OCI-LY7 (cell line): Measurements from ENCODE around the gene PRKN. TPM values are rescaled to one million over a fixed set of nuclear protein-coding genes. Genes with fewer than 3 reads are reported as not detected.

Source experiments
- BruUV-seq: library from RNA; stranded (reverse); fragments of 400-500 nt; replicated peaks from 2 replicates; lab custom pipeline; 2021; lab: Mats Ljungman, UMichigan
- CTCF ChIA-PET: fragments of 300-600 bp; sonication (Branson Sonifier 250); formaldehyde crosslinking; loops from one replicate; lab custom pipeline; 2022; ENCODE audit warnings: antibody characterized with exemption; ENCODE audit not compliant: unreplicated experiment; lab: Charles Lee
- POLR2A ChIA-PET: fragments of 300-600 bp; sonication (Branson Sonifier 250); formaldehyde crosslinking; loops from one replicate; lab custom pipeline; 2022; ENCODE audit warnings: antibody characterized with exemption; lab: Charles Lee
- DNase-seq: peaks from one replicate; pipeline ENCODE4 v3.0.0-alpha.2; 2015; ENCODE audit warnings: low spot score
- H2AFZ ChIP-seq: fragments of 200-600 bp; sonication (generic), shearing (Covaris generic); 2 replicates; pipeline ENCODE4 v1.6.1; 2014; ENCODE audit warnings: mild to moderate bottlenecking, antibody characterized with exemption, low read length, moderate library complexity
- H3K27ac ChIP-seq: fragments of 200-600 bp; sonication (generic); 2 replicates; pipeline ENCODE4 v1.5.1; 2014; ENCODE audit warnings: mixed run types, low read depth, mild to moderate bottlenecking, moderate library complexity, low read length, inconsistent platforms; ENCODE audit not compliant: poor library complexity, severe bottlenecking
- H3K36me3 ChIP-seq: fragments of 200-600 bp; sonication (generic); 2 replicates; pipeline ENCODE4 v1.6.1; 2014; ENCODE audit warnings: mild to moderate bottlenecking, antibody characterized with exemption, low read length, moderate library complexity, mixed read lengths; ENCODE audit not compliant: insufficient read depth
- H3K4me1 ChIP-seq: fragments of 200-600 bp; sonication (generic); 2 replicates; pipeline ENCODE4 v1.5.1; 2014; ENCODE audit warnings: mild to moderate bottlenecking, low read length; ENCODE audit not compliant: insufficient read depth, poor library complexity, severe bottlenecking
- H3K4me2 ChIP-seq: fragments of 200-600 bp; sonication (generic); 2 replicates; pipeline ENCODE4 v1.6.1; 2014; ENCODE audit warnings: mild to moderate bottlenecking, low read length
- H3K4me3 ChIP-seq: fragments of 200-600 bp; sonication (generic); 2 replicates; pipeline ENCODE4 v1.5.1; 2014; ENCODE audit warnings: mild to moderate bottlenecking, low read depth, low read length; ENCODE audit not compliant: poor library complexity, severe bottlenecking
- H3K79me2 ChIP-seq: fragments of 200-600 bp; sonication (generic); 2 replicates; pipeline ENCODE4 v1.6.1; 2016; ENCODE audit warnings: low read depth, mild to moderate bottlenecking, low read length, moderate library complexity, mixed read lengths; ENCODE audit not compliant: insufficient read depth
- H3K9me2 ChIP-seq: fragments of 200-600 bp; sonication (generic); 2 replicates; pipeline ENCODE4 v1.6.1; 2016; ENCODE audit warnings: mild to moderate bottlenecking, low read length, mixed read lengths; ENCODE audit not compliant: insufficient read depth
- H3K9me3 ChIP-seq: fragments of 200-600 bp; sonication (generic); 2 replicates; pipeline ENCODE4 v1.6.1; 2014; ENCODE audit warnings: mild to moderate bottlenecking, mixed run types, low read length, mixed read lengths
- H4K20me1 ChIP-seq: fragments of 200-600 bp; sonication (generic); 2 replicates; pipeline ENCODE4 v1.6.1; 2014; ENCODE audit warnings: mild to moderate bottlenecking, antibody characterized with exemption, low read length, moderate library complexity, mixed read lengths; ENCODE audit not compliant: insufficient read depth
- CTCF ChIP-seq: fragments of 200-600 bp; sonication (generic); conservative IDR thresholded peaks from 2 replicates; pipeline ENCODE4 v1.5.1; 2014; ENCODE audit warnings: mild to moderate bottlenecking, antibody characterized with exemption, low read length, moderate library complexity, mixed read lengths
- EZH2phosphoT487 ChIP-seq: fragments of 200-600 bp; sonication (generic); IDR thresholded peaks from 2 replicates; pipeline ENCODE4 v1.6.1; 2018; ENCODE audit warnings: low read depth, borderline replicate concordance, mild to moderate bottlenecking, mixed run types, antibody characterized with exemption, low read length, moderate library complexity, mixed read lengths
- intact Hi-C: fragments of 100-400 bp; cut with micrococcal nuclease; formaldehyde crosslinking; loops from one replicate; pipeline ENCODE4 v1.10.0; 2022; ENCODE audit not compliant: unreplicated experiment
- total RNA-seq, 2 experiments: library from RNA; depleted of rRNA in 1 of 2; stranded (reverse); fragments of >200 nt in 1 of 2; shearing (Covaris generic) in 1 of 2; gene quantifications; 2 replicates each; pipeline ENCODE4 v1.2.3, GENCODE V29; 2014 to 2022

The PRKN gene
- total RNA-seq, 2 experiments from 2014 or later, result 1.3 to 2.0 TPM

- TF ChIP-seq EZH2phosphoT487 (no peak), CTCF (no peak)
- CTCF ChIA-PET, result no interaction called here
- Histone ChIP-seq H3K4me2 (no peak overlapping the region), H3K27ac (no peak overlapping the region), H3K79me2 (no peaks in the 10 kb centered on the region), H3K9me2 (no peaks in the 10 kb centered on the region), H4K20me1 (no peaks in the 10 kb centered on the region), H3K4me1 (no peaks in the 10 kb centered on the region), H3K4me3 (no peak overlapping the region), H3K9me3 (no peaks in the 10 kb centered on the region), H2AFZ (no peak overlapping the region), H3K36me3 (no peaks in the 10 kb centered on the region)
- intact Hi-C loops, result no loop called here
- POLR2A ChIA-PET, result no interaction called here
- DNase-seq, result no peak
- BruUV-seq, result no TSS peak
These were observed 498.5 kb downstream of the PRKN start for GRCh38 chr6:162229093-162229492.

GRCh38 chr6:162226803-162227202, 500.8 kb downstream of the PRKN start:
- Histone ChIP-seq H3K36me3 (no peaks in the 10 kb centered on the region), H2AFZ (no peak overlapping the region), H3K9me3 (no peaks in the 10 kb centered on the region), H4K20me1 (no peaks in the 10 kb centered on the region), H3K4me2 (no peak overlapping the region), H3K9me2 (no peaks in the 10 kb centered on the region), H3K27ac (no peak overlapping the region), H3K4me3 (no peak overlapping the region), H3K79me2 (no peaks in the 10 kb centered on the region), H3K4me1 (no peaks in the 10 kb centered on the region)
- ChIA-PET POLR2A (no interaction called here), CTCF (no interaction called here)
- no peak for DNase-seq
- BruUV-seq, result no TSS peak
- intact Hi-C loops, result no loop called here
- TF ChIP-seq EZH2phosphoT487, result no peak
- TF ChIP-seq CTCF, result no peak

- H3K27ac ChIP-seq, result no peak overlapping the region
- H4K20me1 ChIP-seq, result no peaks in the 10 kb centered on the region
- H3K4me3 ChIP-seq, result no peak overlapping the region
- CTCF ChIA-PET, result no interaction called here
- no peak overlapping the region for H2AFZ ChIP-seq
- no peaks in the 10 kb centered on the region for H3K79me2 ChIP-seq
- no TSS peak for BruUV-seq
- intact Hi-C loops, result no loop called here
- no peaks in the 10 kb centered on the region for H3K9me3 ChIP-seq
- H3K9me2 ChIP-seq, result no peaks in the 10 kb centered on the region
- DNase-seq, result no peak
- H3K4me2 ChIP-seq, result no peak overlapping the region
- POLR2A ChIA-PET, result interaction anchor here (0.5 kb wide), 1 partner anchor 60 kb away, joined by 5 read pairs; no protein-coding TSS in a partner anchor
- H3K4me1 ChIP-seq, result no peaks in the 10 kb centered on the region
- no peaks in the 10 kb centered on the region for H3K36me3 ChIP-seq
- TF ChIP-seq CTCF (no peak), EZH2phosphoT487 (no peak)
These were observed 505.0 kb downstream of the PRKN start for GRCh38 chr6:162222521-162222920.
